ENCODE results near the gene IRGQ.

The IRGQ gene

DNA sequence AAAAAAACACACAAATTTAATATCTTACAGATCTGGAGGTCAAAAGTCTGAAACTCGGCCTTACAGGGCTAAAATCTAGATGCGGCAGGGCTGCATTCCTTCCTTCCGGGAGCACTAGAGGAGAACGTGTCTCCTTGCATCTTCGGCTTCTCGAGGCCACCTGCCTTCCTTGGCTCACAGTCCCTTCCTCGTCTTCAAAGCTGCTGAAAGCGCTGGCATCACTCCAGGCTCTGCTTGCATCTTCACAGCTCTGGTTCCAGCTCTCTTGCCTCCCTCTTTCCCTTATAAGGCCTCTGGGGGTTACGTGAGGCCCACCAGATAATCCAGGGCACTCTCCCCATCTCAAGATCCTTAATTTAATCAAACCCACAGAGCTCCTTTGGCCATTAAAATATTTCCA, 31.1 kb downstream of the IRGQ start:
- TF ChIP-seq, protein P1, sequence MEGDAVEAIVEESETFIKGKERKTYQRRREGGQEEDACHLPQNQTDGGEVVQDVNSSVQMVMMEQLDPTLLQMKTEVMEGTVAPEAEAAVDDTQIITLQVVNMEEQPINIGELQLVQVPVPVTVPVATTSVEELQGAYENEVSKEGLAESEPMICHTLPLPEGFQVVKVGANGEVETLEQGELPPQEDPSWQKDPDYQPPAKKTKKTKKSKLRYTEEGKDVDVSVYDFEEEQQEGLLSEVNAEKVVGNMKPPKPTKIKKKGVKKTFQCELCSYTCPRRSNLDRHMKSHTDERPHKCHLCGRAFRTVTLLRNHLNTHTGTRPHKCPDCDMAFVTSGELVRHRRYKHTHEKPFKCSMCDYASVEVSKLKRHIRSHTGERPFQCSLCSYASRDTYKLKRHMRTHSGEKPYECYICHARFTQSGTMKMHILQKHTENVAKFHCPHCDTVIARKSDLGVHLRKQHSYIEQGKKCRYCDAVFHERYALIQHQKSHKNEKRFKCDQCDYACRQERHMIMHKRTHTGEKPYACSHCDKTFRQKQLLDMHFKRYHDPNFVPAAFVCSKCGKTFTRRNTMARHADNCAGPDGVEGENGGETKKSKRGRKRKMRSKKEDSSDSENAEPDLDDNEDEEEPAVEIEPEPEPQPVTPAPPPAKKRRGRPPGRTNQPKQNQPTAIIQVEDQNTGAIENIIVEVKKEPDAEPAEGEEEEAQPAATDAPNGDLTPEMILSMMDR (conservative IDR thresholded peaks at IDR 0.05; ENCODE audit: low read length), result no peak
- no peak for DNase-seq (ENCODE audit: low read depth)

DNA sequence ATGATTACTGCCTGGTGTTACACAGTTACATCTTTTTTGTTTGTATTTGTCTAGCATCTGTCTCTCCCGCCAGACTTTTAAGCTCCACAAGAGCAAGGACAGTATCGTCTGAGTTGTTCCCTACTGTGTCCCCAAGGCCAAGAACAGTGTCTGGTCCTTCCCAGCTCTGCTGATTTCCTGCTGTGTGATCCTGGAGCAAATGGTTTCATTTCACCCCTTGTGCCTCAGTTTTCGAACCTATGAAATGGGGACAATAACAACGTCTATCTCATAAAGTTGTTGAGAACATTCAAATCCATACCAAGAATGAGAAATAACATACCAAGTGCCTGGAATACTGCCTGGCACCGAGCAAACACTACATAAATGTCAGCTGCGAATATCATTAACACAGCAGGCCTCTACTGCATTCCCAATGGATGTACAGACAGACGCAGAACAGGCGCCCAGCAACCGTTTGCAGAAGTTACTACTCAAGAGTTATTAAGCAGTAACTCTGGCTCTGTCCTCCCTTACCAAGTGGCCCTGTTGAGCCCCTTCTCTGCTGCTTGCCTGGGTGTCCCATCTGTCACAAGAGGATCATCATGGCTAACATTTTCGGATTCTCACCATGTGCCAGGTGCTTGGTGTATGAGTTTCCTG, 32.0 kb downstream of the IRGQ start:
- no peak for DNase-seq (ENCODE audit: low read depth)
- TF ChIP-seq, protein P1 (conservative IDR thresholded peaks at IDR 0.05; ENCODE audit: low read length), result no peak
- no peak overlapping the region for H3K4me3 ChIP-seq (ENCODE audit: low read length)

More for the DNA sequence above, 31.1 kb downstream of the IRGQ start:
- no peak overlapping the region for H3K4me3 ChIP-seq (ENCODE audit: low read length)

DNA sequence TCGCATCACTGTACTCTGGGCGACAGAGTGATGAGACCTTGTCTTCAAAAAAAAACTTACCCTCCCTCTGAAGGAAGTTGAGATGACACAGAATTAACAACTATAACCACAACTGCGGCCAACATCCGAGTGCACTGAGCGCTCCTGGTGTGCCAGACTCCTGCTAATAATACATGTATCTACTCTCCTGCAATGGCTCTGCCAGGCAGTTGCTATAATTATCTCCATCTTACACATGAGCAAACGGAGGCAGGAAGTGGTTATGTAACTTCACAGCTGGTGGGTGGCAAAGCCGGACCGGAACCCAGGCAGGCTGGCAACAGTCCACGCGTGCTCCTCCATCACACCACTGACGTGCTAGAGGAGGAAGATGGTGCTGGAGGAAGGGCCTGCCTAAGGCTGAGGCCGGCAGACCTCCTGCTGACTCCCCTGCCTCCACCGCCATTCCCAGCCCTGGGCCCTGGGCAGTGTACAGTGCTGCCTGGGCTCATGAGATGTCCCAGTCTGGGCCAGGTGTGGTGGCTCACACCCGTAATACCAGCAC, 33.2 kb downstream of the IRGQ start:
- TF ChIP-seq, protein P1 (conservative IDR thresholded peaks at IDR 0.05; ENCODE audit: low read length), result no peak
- peak; percentile 94 for DNase-seq (ENCODE audit: low read depth)
- H3K4me3 ChIP-seq (ENCODE audit: low read length), result no peak overlapping the region

DNA sequence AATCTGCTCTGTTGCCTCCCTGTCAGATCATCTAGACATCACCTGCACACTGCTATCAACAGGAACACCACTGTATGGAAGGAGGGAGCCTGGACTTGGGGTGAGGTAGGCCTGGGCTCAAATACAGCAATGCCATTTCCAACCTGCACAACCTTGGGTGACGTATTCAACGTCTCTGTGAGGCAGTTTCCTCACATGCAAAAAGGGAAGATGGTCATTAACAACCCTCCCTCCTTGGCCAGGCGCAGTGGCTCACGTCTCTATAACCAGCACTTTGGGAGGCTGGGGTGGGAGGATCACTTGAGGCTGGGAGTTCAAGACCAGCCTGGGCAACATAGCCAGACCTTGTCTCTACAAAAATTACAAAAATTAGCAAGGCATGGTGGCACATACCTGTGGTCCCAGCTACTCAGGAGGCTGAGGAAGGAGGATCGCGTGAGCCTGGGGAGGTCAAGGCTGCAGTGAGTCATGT, 33.7 kb downstream of the IRGQ start:
- no peak overlapping the region for H3K4me3 ChIP-seq (ENCODE audit: low read length)
- DNase-seq (ENCODE audit: low read depth), result no peak
- TF ChIP-seq, protein P1 (conservative IDR thresholded peaks at IDR 0.05; ENCODE audit: low read length), result no peak

DNA sequence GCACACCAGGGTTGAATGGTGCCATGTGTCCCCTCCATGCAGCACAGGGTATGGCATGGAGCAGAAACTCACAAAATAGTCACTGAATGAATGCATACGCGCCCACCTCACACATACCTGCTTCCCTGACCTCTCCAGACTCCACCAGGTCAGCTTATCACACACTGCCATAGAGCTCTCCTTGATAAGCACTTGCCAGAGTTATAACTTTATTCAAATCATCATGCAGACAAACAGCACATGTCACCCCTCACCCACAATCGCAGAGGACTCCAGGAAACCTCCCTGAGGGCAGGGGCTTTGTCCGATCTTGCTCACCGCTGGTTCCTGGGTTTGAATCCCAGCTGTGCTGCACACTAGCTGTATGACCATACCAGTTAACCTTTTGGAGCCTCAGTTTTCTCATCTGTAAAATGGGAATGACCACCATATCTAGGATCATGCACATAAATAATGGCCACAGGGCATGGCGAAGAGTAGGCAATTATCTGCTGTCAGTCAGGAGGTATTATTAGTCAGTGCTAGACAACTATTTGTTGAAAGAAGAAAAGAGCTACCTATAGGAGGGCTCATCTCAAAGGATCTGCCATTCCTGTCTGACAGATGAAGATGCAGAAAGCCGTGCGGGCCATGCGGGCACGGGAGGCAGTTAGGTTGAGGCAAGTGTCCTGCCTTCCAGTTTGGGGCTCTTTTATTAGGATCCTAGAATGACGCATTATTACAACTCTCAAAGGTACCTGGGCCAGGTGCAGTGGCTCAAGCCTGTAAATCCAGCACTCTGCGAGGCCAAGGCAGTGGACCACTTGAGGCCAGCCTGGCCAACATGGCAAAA, 34.6 kb downstream of the IRGQ start:
- TF ChIP-seq, protein P1 (conservative IDR thresholded peaks at IDR 0.05; ENCODE audit: low read length), result no peak
- no peak overlapping the region for H3K4me3 ChIP-seq (ENCODE audit: low read length)
- DNase-seq (ENCODE audit: low read depth), result no peak

DNA sequence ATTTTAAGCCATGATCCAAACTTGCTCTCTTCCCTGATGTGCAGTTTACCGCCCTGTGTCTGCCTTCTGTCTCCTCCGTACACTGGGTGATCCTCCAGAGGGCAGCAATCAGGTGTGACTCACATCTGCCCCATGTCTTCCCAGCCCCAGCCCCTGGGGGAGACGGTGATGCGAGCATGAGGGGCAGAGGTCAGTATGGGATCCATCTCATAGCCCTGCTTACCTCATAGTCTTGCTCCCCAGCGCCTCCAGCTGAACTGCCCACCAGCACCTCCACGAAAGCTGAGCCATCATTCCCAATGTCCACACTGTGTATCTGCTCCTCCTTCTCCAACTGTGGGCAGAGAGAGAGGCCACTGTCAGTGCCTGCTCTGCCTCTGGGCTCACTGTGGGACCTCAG, 35.2 kb downstream of the IRGQ start:
- H3K4me3 ChIP-seq (ENCODE audit: low read length), result no peak overlapping the region
- DNase-seq (ENCODE audit: low read depth), result no peak
- TF ChIP-seq, protein P1 (conservative IDR thresholded peaks at IDR 0.05; ENCODE audit: low read length), result 0 out of 2 replicates have a peak, but pooled peaks have one; percentile 14

Data from AG10803 (cell line).